Activated naive CD8-positive, alpha-beta T cell treated with anti-CD3 and anti-CD28 coated beads, Interleukin-2, amount 10 ng/mL, durations not matched to agents 7 days and 5 days (primary cell): ENCODE results near the gene CDC25B. TPM values are rescaled to one million over a fixed set of nuclear protein-coding genes. Genes with fewer than 3 reads are reported as not detected.

ENCODE experiments used
- ATAC-seq: fragments of 150-1000 bp; cut with Tn5 transposase; one replicate; pipeline ENCODE4 v1.10.0; 2021; ENCODE audit warnings: low read depth, moderate library complexity
- POLR2A ChIA-PET: fragments of 350-600 bp; sonication (Branson Sonifier 250); formaldehyde crosslinking; loops from one replicate; lab custom pipeline; 2021; ENCODE audit warnings: antibody characterized with exemption; lab: Charles Lee
- DNase-seq: peaks from one replicate; pipeline ENCODE4 v3.0.0; 2021
- H3K27ac Mint-ChIP-seq: one replicate; pipeline ENCODE4 v1.8.0; 2022; ENCODE audit warnings: mild to moderate bottlenecking, mixed read lengths
- H3K27me3 Mint-ChIP-seq: one replicate; pipeline ENCODE4 v1.8.0; 2022; ENCODE audit warnings: mild to moderate bottlenecking, moderate library complexity, mixed read lengths
- H3K36me3 Mint-ChIP-seq: one replicate; pipeline ENCODE4 v1.8.0; 2021; ENCODE audit warnings: mild to moderate bottlenecking, mixed read lengths
- H3K4me1 Mint-ChIP-seq: one replicate; pipeline ENCODE4 v1.8.0; 2021; ENCODE audit warnings: mixed read lengths
- H3K4me3 Mint-ChIP-seq: one replicate; pipeline ENCODE4 v1.8.0; 2022; ENCODE audit warnings: mild to moderate bottlenecking, moderate library complexity, mixed read lengths
- H3K9me3 Mint-ChIP-seq: one replicate; pipeline ENCODE4 v1.8.0; 2021; ENCODE audit warnings: mixed read lengths
- total RNA-seq, 2 experiments: library from RNA; stranded (reverse); gene quantifications; one replicate each; pipeline ENCODE4 v1.2.3, GENCODE V29; 2021

The CDC25B gene
- total RNA-seq, 2 experiments from 2014 or later: 263 to 264 TPM

DNA sequence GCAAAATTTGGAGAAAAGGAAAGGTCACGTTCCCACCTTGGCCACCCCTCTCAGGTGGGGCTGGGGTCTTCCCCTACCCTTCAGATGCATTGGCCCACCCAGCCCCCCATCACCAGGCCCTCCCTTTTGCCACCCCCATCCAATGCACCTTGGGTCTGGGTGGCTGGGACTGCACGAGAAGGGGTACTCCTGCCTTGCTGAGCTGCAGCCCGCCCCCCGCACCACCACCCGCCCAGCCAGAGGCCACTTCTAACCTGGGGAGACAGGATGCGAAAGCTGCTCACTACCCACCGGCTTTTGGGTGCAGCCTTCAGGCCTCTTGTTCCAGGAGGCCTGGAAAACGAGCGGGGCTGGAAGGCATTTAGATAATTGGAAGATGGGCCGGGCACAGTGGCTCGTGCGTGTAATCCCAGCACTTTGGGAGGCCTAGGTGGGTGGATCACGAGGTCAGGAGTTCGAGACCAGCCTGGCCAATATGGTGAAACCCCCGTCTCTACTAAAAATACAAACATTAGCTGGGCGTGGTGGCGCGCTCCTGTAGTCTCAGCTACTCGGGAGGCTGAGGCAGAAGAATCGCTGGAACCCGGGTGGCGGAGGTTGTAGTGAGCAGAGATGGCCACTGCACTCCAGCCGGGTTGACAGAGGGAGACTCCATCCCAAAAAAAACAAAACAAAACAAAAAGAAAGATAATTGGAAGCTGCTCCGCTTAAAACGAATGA, 1.2 kb upstream of the CDC25B start:
- H3K4me1 Mint-ChIP-seq: peaks cover 29% of the 10 kb centered on the region
- POLR2A ChIA-PET: interaction anchor here (1.5 to 2.9 kb wide), 3 partner anchors 10 to 26 kb away, joined by 7 to 16 read pairs (median 15); partner anchors contain the start of gene AP5S1
- H3K9me3 Mint-ChIP-seq: no peaks in the 10 kb centered on the region
- ATAC-seq: no peak
- peak overlapping the region; percentile 90 for H3K4me3 Mint-ChIP-seq
- peaks cover 22% of the 10 kb centered on the region for H3K36me3 Mint-ChIP-seq
- H3K27me3 Mint-ChIP-seq: no peaks in the 10 kb centered on the region
- H3K27ac Mint-ChIP-seq: peak overlapping the region; percentile 92
- no peak for DNase-seq

DNA sequence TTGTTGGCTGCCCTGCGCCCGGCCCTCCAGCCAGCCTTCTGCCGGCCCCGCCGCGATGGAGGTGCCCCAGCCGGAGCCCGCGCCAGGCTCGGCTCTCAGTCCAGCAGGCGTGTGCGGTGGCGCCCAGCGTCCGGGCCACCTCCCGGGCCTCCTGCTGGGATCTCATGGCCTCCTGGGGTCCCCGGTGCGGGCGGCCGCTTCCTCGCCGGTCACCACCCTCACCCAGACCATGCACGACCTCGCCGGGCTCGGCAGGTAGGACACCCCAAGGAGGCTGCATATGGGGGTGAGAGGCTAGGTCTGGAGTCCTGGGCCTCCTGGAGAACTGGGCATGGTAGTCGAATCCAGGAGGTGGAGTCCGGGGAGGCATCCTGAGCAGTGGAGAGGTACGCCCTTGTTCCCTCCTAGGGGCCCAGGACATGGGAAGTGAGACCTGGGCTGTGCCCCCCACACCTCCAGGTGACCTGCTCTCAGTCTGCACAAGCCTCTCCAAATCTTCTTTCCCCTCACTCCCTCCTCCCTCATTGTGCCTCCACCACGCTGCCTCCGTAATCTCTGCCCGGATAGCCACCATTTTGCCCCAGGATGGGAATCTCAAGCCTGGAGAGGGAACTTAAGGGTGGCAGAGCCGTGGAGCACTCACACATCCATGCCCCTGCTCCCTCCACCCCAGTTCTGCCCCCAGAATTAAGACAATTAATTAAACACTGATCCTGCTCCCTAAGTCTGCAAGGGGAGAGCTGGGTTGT, 541 bp downstream of the CDC25B start:
- peak overlapping the region; percentile 84 for H3K27ac Mint-ChIP-seq
- no peak for ATAC-seq
- peaks cover 36% of the 10 kb centered on the region for H3K4me1 Mint-ChIP-seq

DNA sequence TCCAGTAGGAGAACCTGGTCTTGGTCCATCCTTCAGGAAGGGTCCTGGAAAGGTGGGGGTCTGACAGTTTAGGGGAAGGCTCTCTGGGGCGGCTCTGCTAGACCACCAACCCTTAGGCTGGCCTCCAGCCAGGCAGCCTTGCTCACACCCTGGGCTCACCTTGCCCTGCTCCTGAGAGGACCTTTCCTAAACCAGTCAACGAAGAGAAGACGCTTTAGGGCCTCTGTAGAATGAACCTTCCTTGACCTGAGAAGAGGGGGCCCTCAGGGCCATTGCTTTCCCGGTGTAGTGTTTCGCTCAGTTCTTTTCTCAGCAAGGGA, 1.1 kb downstream of the CDC25B start:
- Mint-ChIP-seq H3K27ac (peak overlapping the region; percentile 84), H3K4me1 (peaks cover 36% of the 10 kb centered on the region), H3K4me3 (peak overlapping the region; percentile 90), H3K27me3 (no peaks in the 10 kb centered on the region), H3K9me3 (no peaks in the 10 kb centered on the region), H3K36me3 (peaks cover 30% of the 10 kb centered on the region)
- POLR2A ChIA-PET: interaction anchor here (0.8 to 2.9 kb wide), 3 partner anchors 23 to 48 kb away, joined by 3 to 16 read pairs (median 8); partner anchors contain the start of genes ADISSP and AP5S1
- ATAC-seq (no peak), DNase-seq (peak; percentile 37)

More for the DNA sequence above, 541 bp downstream of the CDC25B start:
- Mint-ChIP-seq H3K36me3 (peaks cover 30% of the 10 kb centered on the region), H3K4me3 (peak overlapping the region; percentile 90), H3K27me3 (no peaks in the 10 kb centered on the region), H3K9me3 (no peaks in the 10 kb centered on the region)
- DNase-seq: no peak
- POLR2A ChIA-PET: interaction anchor here (0.6 to 2.9 kb wide), 8 partner anchors 9 to 107 kb away, joined by 3 to 16 read pairs (median 8); partner anchors contain the start of genes ADISSP, AP5S1 and CENPB

DNA sequence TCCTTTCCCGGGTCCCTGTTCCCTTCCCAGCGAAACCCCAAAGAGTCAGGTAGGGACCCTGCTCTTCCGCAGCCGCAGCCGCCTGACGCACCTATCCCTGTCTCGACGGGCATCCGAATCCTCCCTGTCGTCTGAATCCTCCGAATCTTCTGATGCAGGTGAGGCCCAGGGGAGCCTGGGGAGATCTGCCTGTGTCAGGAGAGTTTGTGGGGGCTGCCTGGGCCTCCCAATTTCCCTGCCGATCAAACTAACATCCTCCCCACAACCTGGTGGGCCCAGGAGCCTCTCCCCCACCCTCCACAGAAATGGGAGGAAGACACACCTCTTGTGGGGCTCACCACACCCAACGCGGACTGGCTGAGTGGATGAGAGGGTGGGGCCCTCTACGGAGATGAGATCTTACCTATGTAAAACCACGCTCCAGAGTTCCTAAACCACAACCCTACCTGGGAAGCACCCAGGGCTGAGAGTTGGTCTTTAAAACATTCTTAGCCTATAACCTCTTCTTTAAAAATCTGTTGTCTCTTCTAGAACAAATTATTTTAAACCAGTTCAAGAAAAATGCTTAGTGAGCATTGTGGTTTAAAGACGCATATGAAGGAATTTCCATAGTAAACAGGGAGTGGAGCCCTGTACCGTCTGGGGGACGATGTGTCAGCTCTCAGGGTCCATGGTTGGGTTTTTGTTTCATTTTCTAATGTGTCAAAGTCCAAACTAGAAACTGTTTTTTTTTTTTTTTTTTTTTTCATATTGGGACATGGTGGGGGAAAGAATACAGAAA, 1.7 kb downstream of the CDC25B start:
- DNase-seq: peak; percentile 69
- POLR2A ChIA-PET: interaction anchor here (0.7 to 4.6 kb wide), 6 partner anchors 14 to 258 kb away, joined by 3 to 59 read pairs (median 8); partner anchors contain the start of gene ADISSP
- Mint-ChIP-seq H3K4me3 (peak overlapping the region; percentile 90), H3K27me3 (no peaks in the 10 kb centered on the region), H3K27ac (peak overlapping the region; percentile 84), H3K4me1 (peaks cover 40% of the 10 kb centered on the region), H3K36me3 (peaks cover 35% of the 10 kb centered on the region), H3K9me3 (no peaks in the 10 kb centered on the region)
- peak; percentile 41 for ATAC-seq

DNA sequence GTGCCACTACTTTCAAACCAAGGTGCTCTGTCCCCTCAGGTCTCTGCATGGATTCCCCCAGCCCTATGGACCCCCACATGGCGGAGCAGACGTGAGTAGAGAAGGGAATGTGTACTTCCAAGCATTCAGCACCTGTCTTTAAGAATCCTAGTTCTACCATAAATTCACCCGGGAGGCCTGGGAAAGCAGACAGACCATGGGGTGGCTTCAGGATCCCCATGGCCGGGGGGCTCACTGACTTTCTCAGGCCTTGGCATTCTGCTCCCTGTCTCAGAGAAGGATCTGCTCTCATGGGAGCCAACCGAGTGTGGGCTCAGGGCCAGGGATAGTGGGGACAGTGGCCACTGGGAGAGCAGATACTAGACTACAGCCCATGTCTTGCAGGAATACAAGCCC, 2.3 kb downstream of the CDC25B start:
- peak overlapping the region; percentile 90 for H3K4me3 Mint-ChIP-seq
- H3K27ac Mint-ChIP-seq: peak overlapping the region; percentile 84
- H3K36me3 Mint-ChIP-seq: peaks cover 37% of the 10 kb centered on the region
- peaks cover 43% of the 10 kb centered on the region for H3K4me1 Mint-ChIP-seq
- DNase-seq (no peak), ATAC-seq (no peak)
- POLR2A ChIA-PET: interaction anchor here (0.7 to 4.6 kb wide), 4 partner anchors 14 to 258 kb away, joined by 4 to 59 read pairs (median 8); no protein-coding TSS in a partner anchor
- no peaks in the 10 kb centered on the region for H3K27me3 Mint-ChIP-seq
- no peaks in the 10 kb centered on the region for H3K9me3 Mint-ChIP-seq

- peaks cover 42% of the 10 kb centered on the region for H3K36me3 Mint-ChIP-seq
- no peaks in the 10 kb centered on the region for H3K27me3 Mint-ChIP-seq
- no peaks in the 10 kb centered on the region for H3K9me3 Mint-ChIP-seq
- ATAC-seq (no peak), DNase-seq (no peak)
- peak overlapping the region; percentile 90 for H3K4me3 Mint-ChIP-seq
- H3K27ac Mint-ChIP-seq: peak overlapping the region; percentile 84
- POLR2A ChIA-PET: interaction anchor here (1.0 to 4.6 kb wide), 6 partner anchors 11 to 22 kb away, joined by 7 to 59 read pairs (median 11); partner anchors contain the start of genes AP5S1 and CENPB
- peaks cover 44% of the 10 kb centered on the region for H3K4me1 Mint-ChIP-seq
Observed at GRCh38 chr20:3798908-3799248, 2.8 kb downstream of the CDC25B start.

GRCh38 chr20:3800256-3800877, 4.3 kb downstream of the CDC25B start:
- no peaks in the 10 kb centered on the region for H3K9me3 Mint-ChIP-seq
- no peak for ATAC-seq
- no peak for DNase-seq
- POLR2A ChIA-PET: interaction anchor here (1.0 to 4.6 kb wide), 7 partner anchors 9 to 20 kb away, joined by 3 to 59 read pairs (median 7); partner anchors contain the start of genes AP5S1 and CENPB
- peak overlapping the region; percentile 84 for H3K27ac Mint-ChIP-seq
- peak overlapping the region; percentile 90 for H3K4me3 Mint-ChIP-seq
- peaks cover 50% of the 10 kb centered on the region for H3K4me1 Mint-ChIP-seq
- H3K36me3 Mint-ChIP-seq: peaks cover 54% of the 10 kb centered on the region
- H3K27me3 Mint-ChIP-seq: no peaks in the 10 kb centered on the region

DNA sequence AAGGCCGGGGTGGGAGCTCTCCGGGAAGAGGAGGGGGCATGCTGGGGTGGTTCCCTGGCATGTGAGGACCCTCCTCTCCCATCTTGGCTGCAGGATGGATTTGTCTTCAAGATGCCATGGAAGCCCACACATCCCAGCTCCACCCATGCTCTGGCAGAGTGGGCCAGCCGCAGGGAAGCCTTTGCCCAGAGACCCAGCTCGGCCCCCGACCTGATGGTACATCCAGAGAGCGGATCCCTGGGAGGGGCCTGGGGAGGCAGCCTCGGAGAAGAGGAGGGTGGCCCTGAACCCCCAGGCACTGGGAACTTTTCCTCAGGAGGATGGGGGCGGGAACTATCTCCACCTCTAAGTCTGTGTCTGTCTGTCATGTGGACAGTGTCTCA, 4.8 kb downstream of the CDC25B start:
- H3K36me3 Mint-ChIP-seq: peaks cover 56% of the 10 kb centered on the region
- H3K27me3 Mint-ChIP-seq: no peaks in the 10 kb centered on the region
- peaks cover 49% of the 10 kb centered on the region for H3K4me1 Mint-ChIP-seq
- POLR2A ChIA-PET: interaction anchor here (1.0 to 4.6 kb wide), 5 partner anchors 11 to 19 kb away, joined by 3 to 59 read pairs (median 9); partner anchors contain the start of genes AP5S1 and CENPB
- no peak for DNase-seq
- no peaks in the 10 kb centered on the region for H3K9me3 Mint-ChIP-seq
- ATAC-seq: no peak
- no peak overlapping the region for H3K4me3 Mint-ChIP-seq
- peak overlapping the region; percentile 11 for H3K27ac Mint-ChIP-seq

GRCh38 chr20:3801299-3801698, 5.2 kb downstream of the CDC25B start:
- H3K4me1 Mint-ChIP-seq: peaks cover 52% of the 10 kb centered on the region
- no peaks in the 10 kb centered on the region for H3K9me3 Mint-ChIP-seq
- ATAC-seq: no peak
- POLR2A ChIA-PET: interaction anchor here (1.0 to 4.6 kb wide), 5 partner anchors 11 to 19 kb away, joined by 3 to 59 read pairs (median 9); partner anchors contain the start of genes AP5S1 and CENPB
- no peaks in the 10 kb centered on the region for H3K27me3 Mint-ChIP-seq
- H3K4me3 Mint-ChIP-seq: no peak overlapping the region
- no peak for DNase-seq
- peaks cover 59% of the 10 kb centered on the region for H3K36me3 Mint-ChIP-seq
- H3K27ac Mint-ChIP-seq: peak overlapping the region; percentile 11

DNA sequence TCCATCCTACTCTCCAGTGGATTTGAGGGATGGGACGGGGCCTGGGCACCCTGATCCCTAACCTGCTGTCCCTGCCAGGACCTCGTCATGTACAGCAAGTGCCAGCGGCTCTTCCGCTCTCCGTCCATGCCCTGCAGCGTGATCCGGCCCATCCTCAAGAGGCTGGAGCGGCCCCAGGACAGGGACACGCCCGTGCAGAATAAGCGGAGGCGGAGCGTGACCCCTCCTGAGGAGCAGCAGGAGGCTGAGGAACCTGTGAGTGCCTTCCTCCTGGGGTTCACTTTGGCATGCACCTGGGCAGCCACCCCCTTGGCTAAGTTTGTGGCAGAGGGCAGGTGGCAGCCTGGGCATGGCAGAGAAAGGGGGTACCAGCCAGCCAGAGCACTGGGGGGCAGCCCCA, 5.7 kb downstream of the CDC25B start:
- Mint-ChIP-seq H3K4me3 (no peak overlapping the region), H3K4me1 (peaks cover 55% of the 10 kb centered on the region), H3K27me3 (no peaks in the 10 kb centered on the region), H3K36me3 (peaks cover 61% of the 10 kb centered on the region), H3K27ac (no peak overlapping the region), H3K9me3 (no peaks in the 10 kb centered on the region)
- no peak for DNase-seq
- ATAC-seq: no peak
- POLR2A ChIA-PET: interaction anchor here (4.6 kb wide), 1 partner anchor 10 kb away, joined by 59 read pairs; no protein-coding TSS in a partner anchor

GRCh38 chr20:3802524-3803239, 6.6 kb downstream of the CDC25B start:
- Mint-ChIP-seq H3K27me3 (no peaks in the 10 kb centered on the region), H3K27ac (peak overlapping the region; percentile 71), H3K4me1 (peaks cover 59% of the 10 kb centered on the region), H3K4me3 (no peak overlapping the region), H3K9me3 (no peaks in the 10 kb centered on the region), H3K36me3 (peaks cover 58% of the 10 kb centered on the region)
- POLR2A ChIA-PET: no interaction called here
- ATAC-seq (no peak), DNase-seq (no peak)

GRCh38 chr20:3803289-3803688, 7.2 kb downstream of the CDC25B start:
- Mint-ChIP-seq H3K4me3 (no peak overlapping the region), H3K36me3 (peaks cover 53% of the 10 kb centered on the region), H3K9me3 (no peaks in the 10 kb centered on the region), H3K27ac (peak overlapping the region; percentile 57), H3K4me1 (peaks cover 57% of the 10 kb centered on the region), H3K27me3 (no peaks in the 10 kb centered on the region)
- DNase-seq (no peak), ATAC-seq (no peak)
- POLR2A ChIA-PET: no interaction called here
